H1 (cell line): ENCODE measurements around the gene PTGDS. TPM values are rescaled to one million over a fixed set of nuclear protein-coding genes. Genes with fewer than 3 reads are reported as not detected.

Source experiments
- CTCF ChIA-PET: fragments of 300-600 bp; sonication (Branson Sonifier 250); formaldehyde crosslinking; loops from one replicate; lab custom pipeline; 2021; ENCODE audit not compliant: partially characterized antibody; lab: Charles Lee
- POLR2A ChIA-PET: fragments of 300-600 bp; sonication (Branson Sonifier 250); formaldehyde crosslinking; loops from one replicate; lab custom pipeline; 2021; ENCODE audit warnings: inconsistent platforms; ENCODE audit not compliant: partially characterized antibody; lab: Charles Lee
- DNase-seq, 2 experiments: peaks; one replicate each; pipeline versions ENCODE4 v3.0.0 to v3.0.0-alpha.2; 2010 to 2022; ENCODE audit warnings: low spot score in 2 of 2, low read depth in 1 of 2, mixed read lengths in 1 of 2
- FAIRE-seq: peaks from 2 replicates; lab custom pipeline; 2011; peaks lifted over from hg19 to GRCh38; lab: Jason Lieb, UNC
- H2AFZ ChIP-seq: 2 replicates; pipeline ENCODE4 v1.8.1; 2012; ENCODE audit warnings: low read length, inconsistent platforms
- H2AK5ac ChIP-seq: 2 replicates; pipeline ENCODE4 v1.6.1; 2013; ENCODE audit warnings: low read depth, low read length
- H2BK120ac ChIP-seq: replicated peaks from 2 replicates; pipeline ENCODE3; 2013; ENCODE audit warnings: low read depth, low read length, inconsistent platforms
- H2BK12ac ChIP-seq: 2 replicates; pipeline ENCODE4 v1.6.1; 2013; ENCODE audit warnings: low read depth, low read length
- H2BK15ac ChIP-seq: 2 replicates; pipeline ENCODE4 v1.6.1; 2013; ENCODE audit warnings: low read length
- H2BK20ac ChIP-seq: 2 replicates; pipeline ENCODE4 v1.6.1; 2013; ENCODE audit warnings: low read length
- H2BK5ac ChIP-seq: 2 replicates; pipeline ENCODE4 v1.6.1; 2013; ENCODE audit warnings: low read depth, low read length
- H3K14ac ChIP-seq: 2 replicates; pipeline ENCODE4 v1.6.1; 2013; ENCODE audit warnings: inconsistent platforms; ENCODE audit not compliant: insufficient read length
- H3K18ac ChIP-seq: 2 replicates; pipeline ENCODE4 v1.6.1; 2013; ENCODE audit warnings: low read length; ENCODE audit errors: extremely low read depth
- H3K23ac ChIP-seq: 2 replicates; pipeline ENCODE4 v1.6.1; 2013; ENCODE audit warnings: inconsistent platforms; ENCODE audit not compliant: insufficient read length
- H3K23me2 ChIP-seq: 2 replicates; pipeline ENCODE4 v1.6.1; 2013; ENCODE audit warnings: low read depth, low read length
- H3K27ac ChIP-seq: 2 replicates; pipeline ENCODE4 v1.6.1; 2011; ENCODE audit warnings: low read depth, low read length, inconsistent platforms
- H3K27me3 ChIP-seq, 4 experiments: replicated peaks in 1 of 4; 1 replicate in 1 of 4; 2 replicates in 3 of 4; pipeline versions ENCODE4 v1.6.1 to v1.8.1; 2011 to 2013; ENCODE audit warnings: low read length in 3 of 4, mild to moderate bottlenecking in 3 of 4, inconsistent platforms in 2 of 4, mixed read lengths in 2 of 4, moderate library complexity in 1 of 4; ENCODE audit not compliant: control insufficient read depth in 3 of 4, insufficient read depth in 3 of 4; ENCODE audit errors: extremely low read depth in 1 of 4
- H3K36me3 ChIP-seq, 4 experiments: 2 replicates each; pipeline versions ENCODE4 v1.6.1 to v1.8.1; 2011 to 2013; ENCODE audit warnings: mild to moderate bottlenecking in 4 of 4, low read length in 3 of 4, moderate library complexity in 2 of 4, control low read depth in 1 of 4, inconsistent platforms in 1 of 4; ENCODE audit not compliant: insufficient read depth in 4 of 4, control insufficient read depth in 2 of 4
- H3K4ac ChIP-seq: replicated peaks from 2 replicates; pipeline ENCODE3; 2013; ENCODE audit warnings: low read length, low read depth, mixed read lengths, inconsistent platforms; ENCODE audit not compliant: insufficient read length
- H3K4me1 ChIP-seq, 4 experiments: replicated peaks in 1 of 4; 1 replicate in 1 of 4; 2 replicates in 3 of 4; pipeline versions ENCODE4 v1.6.1 to v1.8.1; 2011 to 2013; ENCODE audit warnings: low read length in 3 of 4, inconsistent platforms in 2 of 4, mixed read lengths in 1 of 4; ENCODE audit not compliant: insufficient read depth in 4 of 4, control insufficient read depth in 3 of 4
- H3K4me2 ChIP-seq, 2 experiments: 2 replicates each; pipeline versions ENCODE4 v1.6.1 to v1.8.1; 2011 to 2013; ENCODE audit warnings: low read depth in 2 of 2, low read length in 2 of 2, control low read depth in 1 of 2, inconsistent platforms in 1 of 2, mild to moderate bottlenecking in 1 of 2; ENCODE audit not compliant: insufficient read depth in 1 of 2
- H3K4me3 ChIP-seq, 4 experiments: fragments of 200-600, 300-600 bp in 1 of 4; sonication (generic), shearing (Covaris generic), sonication (Bioruptor Twin) in 1 of 4; 2 replicates each; pipeline versions ENCODE4 v1.5.1 to v1.8.1; 2011 to 2016; ENCODE audit warnings: low read length in 4 of 4, low read depth in 3 of 4, control low read depth in 2 of 4, inconsistent platforms in 2 of 4, mild to moderate bottlenecking in 2 of 4, mixed read lengths in 1 of 4, moderate library complexity in 1 of 4; ENCODE audit not compliant: insufficient read depth in 2 of 4; ENCODE audit errors: extremely low read depth in 1 of 4
- H3K56ac ChIP-seq: replicated peaks from 2 replicates; pipeline ENCODE3; 2013; ENCODE audit warnings: low read depth, mild to moderate bottlenecking, mixed read lengths, low read length, inconsistent platforms; ENCODE audit not compliant: insufficient read length
- H3K79me1 ChIP-seq: 2 replicates; pipeline ENCODE4 v1.6.1; 2013; ENCODE audit warnings: low read depth, low read length, control low read depth
- H3K79me2 ChIP-seq, 2 experiments: 2 replicates each; pipeline versions ENCODE4 v1.6.1 to v1.8.1; 2012 to 2013; ENCODE audit warnings: low read length in 2 of 2, mild to moderate bottlenecking in 2 of 2, inconsistent platforms in 1 of 2; ENCODE audit not compliant: insufficient read depth in 2 of 2, control insufficient read depth in 1 of 2
- H3K9ac ChIP-seq, 4 experiments: replicated peaks in 1 of 4; 1 replicate in 1 of 4; 2 replicates in 3 of 4; pipeline versions ENCODE4 v1.6.1 to v1.8.1; 2011 to 2013; ENCODE audit warnings: low read depth in 3 of 4, low read length in 3 of 4, control low read depth in 2 of 4, mild to moderate bottlenecking in 2 of 4, moderate library complexity in 2 of 4, inconsistent platforms in 1 of 4; ENCODE audit errors: extremely low read depth in 1 of 4
- H3K9me3 ChIP-seq, 2 experiments: 2 replicates each; pipeline versions ENCODE4 v1.6.1 to v1.8.1; 2012 to 2013; ENCODE audit warnings: mild to moderate bottlenecking in 2 of 2, moderate library complexity in 2 of 2, control low read depth in 1 of 2, inconsistent platforms in 1 of 2, low read depth in 1 of 2, low read length in 1 of 2, mixed read lengths in 1 of 2; ENCODE audit not compliant: insufficient read depth in 2 of 2
- H4K20me1 ChIP-seq, 2 experiments: replicated peaks in 1 of 2; 2 replicates each; pipeline versions ENCODE3 to v1.8.1; 2011 to 2013; ENCODE audit warnings: inconsistent platforms in 2 of 2, low read length in 2 of 2, mild to moderate bottlenecking in 1 of 2; ENCODE audit not compliant: insufficient read depth in 2 of 2, control insufficient read depth in 1 of 2
- H4K5ac ChIP-seq: 2 replicates; pipeline ENCODE4 v1.6.1; 2013; ENCODE audit warnings: low read length, low read depth, mixed read lengths, inconsistent platforms; ENCODE audit not compliant: insufficient read length
- H4K8ac ChIP-seq: 2 replicates; pipeline ENCODE4 v1.8.0; 2013; ENCODE audit warnings: mild to moderate bottlenecking, moderate library complexity, low read length, inconsistent platforms; ENCODE audit not compliant: insufficient read depth; ENCODE audit errors: extremely low read depth
- H4K91ac ChIP-seq: replicated peaks from 2 replicates; pipeline ENCODE3; 2013; ENCODE audit warnings: low read length, mixed read lengths, inconsistent platforms; ENCODE audit not compliant: insufficient read length
- CHD1 ChIP-seq: IDR thresholded peaks from 2 replicates; pipeline ENCODE4 v1.6.1; 2012; ENCODE audit warnings: low read depth, low read length, improper control_type of control experiment
- WGBS, 2 experiments: shearing (Covaris generic) in 1 of 2; methylation state at CpG; one replicate each; pipeline versions ENCODE4 v1.1.6 to v1.1.7; 2013 to 2015; ENCODE audit warnings: low lambda C conversion rate in 2 of 2, mixed read lengths in 2 of 2, inconsistent platforms in 1 of 2, low coverage in 1 of 2, missing lambda C conversion rate in 1 of 2; ENCODE audit not compliant: insufficient replicate concordance in 2 of 2, insufficient coverage in 1 of 2, insufficient read length in 1 of 2; ENCODE audit errors: extremely low coverage in 1 of 2, missing lambda C conversion rate in 1 of 2; 5-methylcytosine and 5-hydroxymethylcytosine counted together
- polyA plus RNA-seq, 7 experiments: library from polyadenylated mRNA; depleted of rRNA in 3 of 7; stranded (reverse) in 5 of 7; unstranded in 2 of 7; fragments of >200 nt in 5 of 7; fragments of 200-250 nt in 2 of 7; gene quantifications; 1 replicate in 5 of 7; 2 replicates in 1 of 7; 4 replicates in 1 of 7; pipeline versions ENCODE4 v1.2.1 to v1.2.3, GENCODE V29; 2011 to 2013; ENCODE audit warnings: missing spikeins in 2 of 7, mixed read lengths in 2 of 7
- total RNA-seq: library from RNA; stranded (reverse); fragmentation: NEBNext Ultra II Directional; extraction: Animal tissue kit (Norgen Biotek cat#: 25700); gene quantifications from 2 replicates; pipeline ENCODE4 v1.2.1, GENCODE V29; 2021

PTGDS gene
- total and polyA plus RNA-seq, 2 of the 8 experiments (the other 6 are each of a cell fraction or from before 2014, with no cell fraction given), result 1.7 to 2.3 TPM

GRCh38 chr9:136980669-136981478, 3.6 kb downstream of the PTGDS start:
- peaks cover 0 to 3% of the 10 kb centered on the region in 2 experiments for H4K20me1 ChIP-seq
- no peaks in the 10 kb centered on the region for H3K9me3 ChIP-seq
- no peak overlapping the region for H2BK120ac ChIP-seq
- H3K9ac ChIP-seq, result no peak overlapping the region
- H3K4me1 ChIP-seq, result peaks cover 0 to 16% (median 7%) of the 10 kb centered on the region in 4 experiments; a peak in 5 of 7 replicates
- no peak for DNase-seq
- H2BK12ac ChIP-seq, result no peak overlapping the region
- H3K18ac ChIP-seq, result no peak overlapping the region
- POLR2A ChIA-PET, result interaction anchor here (0.7 to 0.8 kb wide), 2 partner anchors 14 to 209 kb away, joined by 3 read pairs; no protein-coding TSS in a partner anchor
- no peak overlapping the region for H3K4ac ChIP-seq
- H2BK15ac ChIP-seq, result no peak overlapping the region
- CTCF ChIA-PET, result interaction anchor here (1.0 to 3.0 kb wide), 3 partner anchors 48 to 180 kb away, joined by 4 to 18 read pairs (median 5); partner anchors contain the start of gene ABCA2
- H2BK20ac ChIP-seq, result no peak overlapping the region
- no peak overlapping the region for H4K91ac ChIP-seq
- H3K23me2 ChIP-seq, result peaks cover 20% of the 10 kb centered on the region; the same call in 1 of the 2 replicates
- no peak for FAIRE-seq
- H4K5ac ChIP-seq, result no peak overlapping the region
- no peak overlapping the region for H3K4me2 ChIP-seq
- no peak for TF ChIP-seq CHD1
- no peaks in the 10 kb centered on the region for H3K36me3 ChIP-seq
- no peak overlapping the region for H3K23ac ChIP-seq
- no peak overlapping the region for H3K27ac ChIP-seq
- no peaks in the 10 kb centered on the region for H3K79me2 ChIP-seq
- H3K4me3 ChIP-seq, result no peak overlapping the region
- no peaks in the 10 kb centered on the region for H3K79me1 ChIP-seq
- peaks cover 13 to 30% (median 27%) of the 10 kb centered on the region in 4 experiments for H3K27me3 ChIP-seq
- H2AFZ ChIP-seq, result no peak overlapping the region
- no peak overlapping the region for H4K8ac ChIP-seq
- WGBS, 2 experiments, result 90% methylated on average over 16 of the region's 16 CpGs; no CpG with 5 or more reads in 1 of the 2 experiments
- no peak overlapping the region for H2AK5ac ChIP-seq
- H3K14ac ChIP-seq, result no peak overlapping the region
- no peak overlapping the region for H2BK5ac ChIP-seq
- no peak overlapping the region for H3K56ac ChIP-seq
